GM20431 (cell line): Measurements from ENCODE around the gene ASPSCR1.

ENCODE experiments used
- in situ Hi-C: fragments of 300-500 bp; cut with MseI, MboI; formaldehyde crosslinking; loops from one replicate; pipeline ENCODE4 v1.15.0; 2020; ENCODE audit warnings: low sequenced_read_pairs; ENCODE audit not compliant: unreplicated experiment

Gene ASPSCR1

GRCh38 chr17:81977211-81977808 lies at the start of gene ASPSCR1:
ASPSCR1 (plus strand) TSS chr17:81977629; CDS start chr17:81977647, 18 bp downstream.
- in situ Hi-C loops, result no loop called here

GRCh38 chr17:81927653-81928543 lies 49.5 kb upstream of the ASPSCR1 start, which contains the start of gene MAFG:
MAFG (minus strand) TSS chr17:81927735; CDS start chr17:81923185, 4,550 bp downstream.
- in situ Hi-C loops, result no loop called here

- in situ Hi-C loops, result no loop called here
Measured at GRCh38 chr17:81928544-81929252, 48.7 kb upstream of the ASPSCR1 start.

GRCh38 chr17:81929253-81930141 lies 47.9 kb upstream of the ASPSCR1 start:
- in situ Hi-C loops, result no loop called here

GRCh38 chr17:81930142-81931125 lies 47.0 kb upstream of the ASPSCR1 start:
- in situ Hi-C loops, result no loop called here

GRCh38 chr17:81931189-81931556 lies 46.3 kb upstream of the ASPSCR1 start:
- in situ Hi-C loops, result no loop called here

- in situ Hi-C loops, result no loop called here
Measured at GRCh38 chr17:81931557-81932332, 45.7 kb upstream of the ASPSCR1 start.

- in situ Hi-C loops, result no loop called here
Measured at GRCh38 chr17:81932333-81932983, 45.0 kb upstream of the ASPSCR1 start.

- in situ Hi-C loops, result no loop called here
Measured at GRCh38 chr17:81933178-81933699, 44.2 kb upstream of the ASPSCR1 start.

- in situ Hi-C loops, result no loop called here
Measured at GRCh38 chr17:81934098-81934757, 43.2 kb upstream of the ASPSCR1 start.

GRCh38 chr17:81934850-81935708 lies 42.4 kb upstream of the ASPSCR1 start:
- in situ Hi-C loops, result no loop called here

GRCh38 chr17:81935709-81936084 lies 41.7 kb upstream of the ASPSCR1 start:
- in situ Hi-C loops, result no loop called here

- in situ Hi-C loops, result no loop called here
Measured at GRCh38 chr17:81939218-81939617, 38.2 kb upstream of the ASPSCR1 start.

- in situ Hi-C loops, result no loop called here
Measured at GRCh38 chr17:81939881-81940385, 37.5 kb upstream of the ASPSCR1 start.
